Measurements from ENCODE around the gene ST6GALNAC4. TPM values are rescaled to one million over a fixed set of nuclear protein-coding genes. Genes with fewer than 3 reads are reported as not detected.

ST6GALNAC4 gene
- total RNA-seq, 1 donor from 2014 or later, result 18.1 TPM

GRCh38 chr9:127935765-127936221 lies 19.0 kb upstream of the ST6GALNAC4 start:
- DNase-seq (no peak), ATAC-seq (ENCODE audit: poor library complexity) (no peak)
- intact Hi-C loops (cut with DNase I), result no loop called here

GRCh38 chr9:127934986-127935385 lies 18.1 kb upstream of the ST6GALNAC4 start:
- intact Hi-C loops (cut with DNase I), result no loop called here
- ATAC-seq (ENCODE audit: poor library complexity) (no peak), DNase-seq (no peak)

DNA sequence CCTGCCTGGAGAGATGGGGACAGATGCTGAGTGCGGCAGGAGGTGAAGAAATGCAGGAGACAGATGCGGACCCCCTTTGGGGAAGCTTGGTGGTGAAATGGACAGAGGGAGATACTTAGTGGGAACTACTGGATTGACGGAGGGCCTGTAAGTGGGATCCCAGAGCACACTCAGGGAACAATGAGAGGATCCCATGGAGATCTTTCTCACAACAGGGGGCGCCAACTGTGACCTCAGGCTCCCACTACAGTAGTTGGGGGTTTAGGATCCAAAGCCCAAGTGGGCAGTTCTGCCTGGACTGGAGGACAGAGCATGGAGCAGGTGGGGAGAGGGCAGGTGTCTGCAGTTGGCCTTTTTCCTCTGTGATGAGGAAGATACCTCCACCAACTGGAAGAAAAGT lies 17.4 kb upstream of the ST6GALNAC4 start:
- intact Hi-C loops (cut with DNase I), result no loop called here
- DNase-seq (no peak), ATAC-seq (ENCODE audit: poor library complexity) (no peak)

GRCh38 chr9:127931092-127931881 lies 14.4 kb upstream of the ST6GALNAC4 start:
- ATAC-seq (ENCODE audit: poor library complexity), result no peak
- DNase-seq, result no peak

DNA sequence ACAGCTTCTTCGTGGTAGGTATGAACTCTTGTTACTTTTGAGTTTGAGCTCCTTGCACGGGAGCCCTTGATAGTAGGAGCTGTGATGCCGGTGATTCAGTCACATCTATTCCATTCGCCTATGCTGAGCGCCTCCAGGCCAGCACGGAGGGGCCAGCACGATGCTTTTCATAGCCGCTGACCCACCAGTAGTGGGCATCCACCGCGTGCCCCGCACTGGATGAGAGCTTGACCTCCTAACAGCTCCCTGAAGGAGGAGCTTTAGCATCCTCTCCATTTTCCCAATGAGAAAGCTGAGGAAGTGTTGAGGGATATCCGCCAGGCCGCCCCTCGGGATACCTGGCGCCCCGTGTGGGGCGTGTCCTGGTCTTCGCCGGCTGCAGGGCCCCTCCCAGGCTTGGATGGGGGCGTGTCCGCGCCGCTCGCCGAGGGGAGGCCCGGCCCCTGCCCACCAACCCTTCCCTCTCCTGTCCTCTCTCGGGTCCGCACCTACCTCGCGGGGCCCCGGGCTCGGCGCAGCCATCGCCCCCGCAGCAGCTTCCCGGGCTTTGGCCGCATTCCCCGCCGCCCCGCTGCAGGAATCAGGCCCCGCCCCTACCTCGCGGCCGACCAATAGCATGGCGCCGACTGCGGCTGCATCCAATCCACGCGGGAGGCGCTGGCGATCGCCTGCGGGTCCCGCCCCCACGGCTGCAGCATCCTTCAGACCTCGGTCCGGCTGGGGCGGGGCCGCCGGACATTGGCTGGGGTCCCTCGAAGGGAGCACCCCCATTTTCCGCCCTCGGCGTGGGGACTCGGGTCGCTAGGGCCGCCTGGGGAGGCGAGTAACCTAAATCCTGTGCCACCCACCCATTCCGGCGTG lies 13.6 kb upstream of the ST6GALNAC4 start, which contains the start of gene PIP5KL1:
Gene PIP5KL1, minus strand, starts transcription at position 547 of the 861 bp plus-strand sequence. Its CDS starts 25 bp downstream, at position 522.
- ATAC-seq (ENCODE audit: poor library complexity) (peak; percentile 92), DNase-seq (peak; percentile 91)
- intact Hi-C loops (cut with DNase I), result no loop called here

More at GRCh38 chr9:127931092-127931881, 14.4 kb upstream of the ST6GALNAC4 start:
- intact Hi-C loops (cut with DNase I), result no loop called here

GRCh38 chr9:127929625-127929979 lies 12.8 kb upstream of the ST6GALNAC4 start:
- intact Hi-C loops (cut with DNase I), result no loop called here
- ATAC-seq (ENCODE audit: poor library complexity) (no peak), DNase-seq (no peak)

- intact Hi-C loops (cut with DNase I), result no loop called here
- ATAC-seq (ENCODE audit: poor library complexity) (no peak), DNase-seq (no peak)
Observed at GRCh38 chr9:127928676-127929624, 12.1 kb upstream of the ST6GALNAC4 start.

GRCh38 chr9:127927988-127928675 lies 11.3 kb upstream of the ST6GALNAC4 start:
- no peak for DNase-seq
- ATAC-seq (ENCODE audit: poor library complexity), result no peak
- intact Hi-C loops (cut with DNase I), result no loop called here

GRCh38 chr9:127927201-127927987 lies 10.6 kb upstream of the ST6GALNAC4 start:
- intact Hi-C loops (cut with DNase I), result no loop called here
- no peak for ATAC-seq (ENCODE audit: poor library complexity)
- no peak for DNase-seq

DNA sequence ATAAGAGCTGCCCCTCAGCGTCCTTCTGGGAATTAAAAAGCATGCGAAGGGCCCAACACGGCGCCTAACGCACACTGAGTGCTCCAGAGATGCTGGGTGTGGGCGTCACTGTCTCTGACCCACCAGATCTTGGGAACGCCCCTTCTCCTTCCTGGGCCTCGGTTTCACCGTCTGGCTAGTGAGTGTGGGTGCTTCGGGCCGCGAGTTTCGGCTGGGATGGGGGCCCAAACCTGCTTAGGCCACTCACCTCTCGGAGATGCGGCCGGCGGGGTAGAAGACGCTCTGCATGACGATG lies 10.0 kb upstream of the ST6GALNAC4 start:
- intact Hi-C loops (cut with DNase I), result no loop called here
- DNase-seq (no peak), ATAC-seq (ENCODE audit: poor library complexity) (no peak)

DNA sequence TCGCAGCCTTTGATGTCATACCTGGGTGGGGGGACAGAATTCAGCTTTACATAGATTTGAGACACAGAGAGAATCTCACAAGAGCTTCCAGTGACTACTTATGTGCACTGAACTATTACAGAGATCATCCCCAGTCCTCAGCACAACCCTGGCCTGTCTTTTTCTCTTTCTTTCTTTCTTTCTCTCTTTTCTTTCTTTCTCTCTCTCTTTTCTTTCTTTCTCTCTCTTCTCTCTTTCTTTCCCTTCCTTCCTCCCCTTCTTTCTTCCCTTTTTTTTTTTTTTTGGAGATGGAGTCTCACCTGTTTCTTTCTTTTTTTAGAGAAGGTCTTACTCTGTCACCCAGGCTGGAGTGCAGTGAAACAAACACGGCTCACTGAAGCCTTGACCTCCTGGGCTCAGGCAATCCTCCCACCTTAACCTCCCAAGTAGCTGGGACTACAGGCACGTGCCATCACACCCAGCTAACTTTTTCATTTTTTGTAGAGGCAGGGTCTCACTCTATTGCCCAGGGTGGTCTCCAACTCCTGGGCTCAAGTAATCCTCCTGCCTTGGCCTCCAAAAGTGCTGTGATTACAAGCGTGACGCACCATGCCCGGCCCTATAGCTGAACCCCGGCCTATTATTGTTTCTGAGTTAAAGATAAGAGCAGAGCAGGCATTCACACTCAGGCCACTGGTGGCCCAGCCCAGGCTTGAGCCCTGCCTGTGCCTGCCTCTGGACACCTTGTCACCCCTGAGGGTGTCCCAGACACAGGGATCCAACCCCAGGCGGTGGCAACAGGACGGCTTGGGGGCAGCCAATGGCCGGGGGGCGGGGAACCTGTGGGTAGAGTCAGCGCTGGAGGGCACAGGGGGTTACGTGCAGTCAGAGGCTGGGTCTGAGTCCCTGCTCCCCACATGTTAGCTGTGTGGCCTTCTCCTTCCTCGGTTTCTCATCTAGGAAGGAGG lies 9.4 kb upstream of the ST6GALNAC4 start:
- DNase-seq (no peak), ATAC-seq (ENCODE audit: poor library complexity) (no peak)
- intact Hi-C loops (cut with DNase I), result no loop called here

DNA sequence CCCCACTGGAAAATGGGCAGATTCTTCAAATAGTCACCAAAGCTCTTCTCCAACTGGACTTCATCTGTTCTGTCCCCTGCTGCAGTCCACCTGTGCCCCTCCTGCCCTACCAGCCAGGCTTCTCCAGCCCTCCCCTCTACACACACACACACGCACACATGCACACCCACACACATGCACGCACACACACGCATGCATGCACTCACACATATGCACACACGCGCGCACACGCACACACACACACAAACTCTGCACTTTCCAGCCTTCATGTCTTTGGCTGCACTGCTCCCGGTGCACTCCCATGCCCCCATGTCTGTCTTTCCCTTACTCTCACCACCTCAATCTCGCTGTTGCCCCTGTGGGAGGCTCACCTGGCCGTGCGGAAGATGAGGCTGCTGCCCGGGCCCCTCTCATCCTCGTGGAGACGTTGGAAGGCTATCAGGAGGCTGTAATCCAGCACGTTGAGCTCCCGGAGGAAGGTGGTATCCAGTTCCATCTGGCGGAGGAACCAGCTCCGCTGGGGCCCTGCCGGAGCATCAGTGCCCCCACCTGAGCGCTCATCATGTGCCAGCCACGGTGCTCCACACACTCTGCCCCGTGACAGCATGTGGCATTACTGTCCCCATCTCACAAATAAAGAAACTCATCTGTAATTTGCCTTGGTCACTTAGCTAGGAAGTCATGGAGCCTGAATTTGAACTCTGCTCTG lies 8.0 kb upstream of the ST6GALNAC4 start:
- no peak for DNase-seq
- intact Hi-C loops (cut with DNase I), result no loop called here
- ATAC-seq (ENCODE audit: poor library complexity), result no peak

DNA sequence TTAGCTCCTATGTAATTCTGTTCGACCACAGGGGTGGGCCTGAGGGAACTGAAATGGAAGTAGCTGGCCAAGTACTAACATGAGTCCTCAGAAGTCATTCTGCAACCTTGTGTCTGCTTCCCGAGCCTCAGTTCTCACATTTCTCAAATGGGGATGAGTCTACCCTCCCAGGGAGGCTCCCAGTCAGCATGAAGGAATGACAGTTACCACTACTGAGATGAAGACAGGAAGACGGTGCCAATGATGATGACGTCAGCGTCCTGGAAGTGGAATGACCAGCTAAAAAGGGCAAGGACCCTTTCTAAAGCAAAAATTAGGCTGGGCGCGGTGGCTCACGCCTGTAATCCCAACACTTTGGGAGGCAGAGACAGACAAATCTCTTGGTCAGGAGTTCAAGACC lies 6.9 kb upstream of the ST6GALNAC4 start:
- no peak for ATAC-seq (ENCODE audit: poor library complexity)
- intact Hi-C loops (cut with DNase I), result no loop called here
- DNase-seq, result no peak

- intact Hi-C loops (cut with DNase I), result no loop called here
- no peak for ATAC-seq (ENCODE audit: poor library complexity)
- DNase-seq, result no peak
Observed at GRCh38 chr9:127923046-127923445, 6.2 kb upstream of the ST6GALNAC4 start.

DNA sequence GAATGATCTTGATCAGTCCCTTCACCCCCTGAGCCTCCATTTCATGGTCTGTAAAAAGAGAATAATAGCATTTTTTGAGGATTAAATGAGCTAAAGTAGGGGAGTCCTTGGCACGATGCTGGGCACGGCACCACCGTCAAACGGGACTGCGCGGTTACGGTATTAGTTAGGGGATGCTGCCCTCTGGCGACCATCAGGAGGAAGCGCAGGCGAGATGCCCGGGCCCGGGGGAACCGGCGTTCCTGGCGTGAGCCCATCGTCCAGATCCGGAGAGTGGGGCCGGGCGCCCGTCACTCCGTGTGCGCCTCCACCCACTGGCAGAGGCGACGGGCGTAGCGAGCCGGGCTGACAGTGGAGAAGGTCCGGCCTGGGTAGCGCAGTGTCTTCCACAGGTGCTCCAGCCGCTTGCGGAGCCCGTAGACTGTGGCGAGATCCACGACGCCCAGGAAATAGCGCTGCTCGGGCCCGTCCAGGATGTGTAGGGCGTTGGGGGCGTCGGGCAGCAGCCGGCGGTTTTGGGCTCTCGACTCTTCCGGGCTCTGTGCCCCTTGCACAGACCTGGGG lies 4.8 kb upstream of the ST6GALNAC4 start:
- intact Hi-C loops (cut with DNase I), result loop anchor here (1.0 to 2.0 kb wide), 2 partner anchors 186 to 331 kb away; partner anchors contain the start of gene TOR2A
- ATAC-seq (ENCODE audit: poor library complexity), result peak; percentile 40
- DNase-seq, result peak; percentile 84

Data from Right ventricle myocardium superior (tissue), 1 donor.